Mononuclear cell (primary cell): ENCODE results near the gene MAD1L1. TPM values are rescaled to one million over a fixed set of nuclear protein-coding genes. Genes with fewer than 3 reads are reported as not detected.

Experiments
- H3K27me3 ChIP-seq: 2 replicates; pipeline ENCODE4 v1.6.0; 2011; ENCODE audit warnings: low read length, control low read depth; ENCODE audit not compliant: insufficient read depth
- H3K4me1 ChIP-seq: 2 replicates; pipeline ENCODE4 v1.5.1; 2011; ENCODE audit warnings: mild to moderate bottlenecking, low read length, control low read depth; ENCODE audit not compliant: insufficient read depth
- H3K4me3 ChIP-seq: 2 replicates; pipeline ENCODE4 v1.5.1; 2011; ENCODE audit warnings: mild to moderate bottlenecking, low read length, moderate library complexity
- H3K9me3 ChIP-seq: 2 replicates; pipeline ENCODE4 v1.5.1; 2011; ENCODE audit warnings: low read depth, mild to moderate bottlenecking, control low read depth, low read length
- total RNA-seq: library from RNA; depleted of rRNA; stranded (reverse); fragments of >200 nt; gene quantifications from one replicate; pipeline ENCODE4 v1.2.3, GENCODE V29; 2012

The MAD1L1 gene
- total RNA-seq, 1 donor, result 74.2 TPM

DNA sequence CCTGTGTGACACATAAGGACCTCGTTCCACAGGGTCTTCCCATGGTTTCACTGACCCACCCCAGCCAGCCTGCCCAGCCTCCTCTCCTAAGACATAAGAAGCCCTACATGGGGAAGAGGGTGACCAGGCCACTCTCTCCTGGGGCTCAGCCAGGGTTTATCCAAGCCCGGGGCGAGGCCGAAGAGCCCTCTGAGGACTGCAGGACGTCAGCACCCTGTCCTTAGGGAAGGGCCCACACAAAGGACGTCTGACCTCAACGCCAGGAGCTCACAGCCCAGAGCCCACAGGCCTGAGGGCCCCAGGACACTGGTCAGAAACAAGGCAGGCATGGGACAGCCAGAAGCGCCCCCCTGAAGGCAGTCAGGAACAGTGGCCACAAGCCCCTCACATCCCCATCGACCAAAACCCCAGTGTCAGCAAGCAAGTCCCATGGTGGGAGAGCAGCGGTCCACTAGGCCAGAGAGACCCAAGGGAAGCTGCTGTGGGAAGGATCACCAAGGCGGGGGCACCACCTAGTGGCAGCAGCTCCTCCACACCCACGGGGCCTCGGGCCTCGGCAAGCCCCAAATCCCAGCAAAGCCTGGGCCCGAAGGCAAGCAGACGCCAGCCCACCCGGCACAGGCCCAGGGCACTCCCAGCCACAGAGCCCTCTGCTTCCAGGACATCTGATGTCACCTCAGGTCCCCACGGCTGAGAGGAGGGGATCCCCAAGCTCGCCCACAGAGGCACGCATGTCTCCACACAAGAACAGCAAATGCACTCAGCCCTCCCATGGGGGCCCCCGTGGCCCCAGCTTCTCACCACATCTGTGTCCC lies 23.4 kb downstream of the MAD1L1 start:
- Histone ChIP-seq H3K4me3 (no peak overlapping the region), H3K27me3 (no peaks in the 10 kb centered on the region), H3K9me3 (no peaks in the 10 kb centered on the region)

DNA sequence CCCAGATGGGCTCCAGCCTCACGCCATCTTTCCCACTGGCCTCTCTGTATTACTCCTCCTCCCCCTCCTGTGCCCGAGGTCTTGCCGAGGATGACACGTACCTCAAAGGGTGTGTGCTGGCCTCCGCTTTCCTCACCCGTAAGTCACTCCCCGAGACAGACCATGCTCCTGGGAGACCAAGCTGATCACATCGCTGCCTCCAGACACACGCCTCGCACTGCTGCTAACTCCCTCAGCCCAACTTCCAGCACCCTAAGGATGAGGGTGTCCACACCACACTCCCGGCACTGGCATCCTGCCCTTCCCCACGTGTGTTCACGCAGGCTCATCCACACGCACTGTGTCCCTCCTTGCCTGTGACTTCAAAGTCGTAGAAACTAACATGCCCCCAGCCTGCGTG lies 24.0 kb downstream of the MAD1L1 start:
- H3K4me3 ChIP-seq, result no peak overlapping the region
- no peaks in the 10 kb centered on the region for H3K4me1 ChIP-seq

More for the DNA sequence above, 23.4 kb downstream of the MAD1L1 start:
- no peaks in the 10 kb centered on the region for H3K4me1 ChIP-seq

DNA sequence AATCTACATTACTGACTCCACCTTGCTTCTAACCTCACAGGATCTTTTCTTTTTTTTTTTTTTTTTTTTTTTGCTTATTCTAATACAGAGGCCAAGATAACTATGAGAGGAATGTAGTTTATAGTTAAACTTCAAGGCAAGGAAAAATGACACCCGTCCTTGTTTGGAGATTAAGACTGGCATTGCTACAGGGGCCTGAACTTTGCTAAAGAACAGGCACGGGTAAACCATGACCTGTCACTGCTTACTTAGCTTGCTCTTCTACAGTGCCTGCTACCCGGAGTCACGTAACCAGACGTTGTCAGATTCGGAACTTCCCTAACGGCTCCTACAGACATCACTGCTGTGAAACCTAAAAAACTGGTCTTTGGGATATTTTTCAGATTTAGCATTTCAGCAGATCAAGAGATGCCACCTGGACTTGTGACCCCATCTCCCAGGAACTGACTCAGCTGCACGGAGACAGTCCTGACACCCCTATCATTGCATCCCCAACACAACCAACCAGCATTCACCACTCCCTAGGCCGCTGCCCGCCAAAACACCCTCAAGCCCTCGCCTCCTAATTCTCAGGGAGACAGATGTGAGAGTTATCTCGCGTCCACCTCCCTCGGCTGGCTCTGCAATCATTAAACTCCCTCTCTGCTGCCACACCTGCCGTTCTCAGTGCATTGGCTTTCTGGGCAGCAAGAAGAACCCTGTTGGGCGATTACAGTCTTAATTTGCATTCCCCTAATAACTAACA lies 27.5 kb downstream of the MAD1L1 start:
- Histone ChIP-seq H3K27me3 (no peaks in the 10 kb centered on the region), H3K9me3 (no peaks in the 10 kb centered on the region)

More for the DNA sequence above, 24.0 kb downstream of the MAD1L1 start:
- H3K27me3 ChIP-seq, result no peaks in the 10 kb centered on the region
- no peaks in the 10 kb centered on the region for H3K9me3 ChIP-seq

DNA sequence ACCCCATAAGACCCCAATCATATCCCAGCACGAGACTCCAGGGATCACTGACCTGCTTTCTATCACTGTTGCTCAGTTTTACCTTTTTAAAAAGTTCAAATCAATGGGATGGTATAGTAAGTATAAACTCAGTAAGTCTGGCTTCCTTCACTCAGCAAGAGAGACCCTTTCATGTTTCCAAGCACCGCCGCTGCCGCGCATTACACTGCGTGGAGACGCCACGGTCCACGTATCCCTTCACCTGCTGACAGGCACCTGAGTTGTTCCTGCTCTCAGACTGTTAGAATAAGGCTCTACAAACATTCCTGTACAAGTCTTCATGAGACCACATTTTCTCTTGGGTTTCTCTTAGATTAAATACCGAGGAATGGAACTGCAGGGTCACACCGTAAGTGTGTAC lies 28.3 kb downstream of the MAD1L1 start:
- H3K9me3 ChIP-seq, result no peaks in the 10 kb centered on the region
- no peaks in the 10 kb centered on the region for H3K27me3 ChIP-seq
- H3K4me3 ChIP-seq, result no peak overlapping the region
- no peaks in the 10 kb centered on the region for H3K4me1 ChIP-seq

More for the DNA sequence above, 27.5 kb downstream of the MAD1L1 start:
- Histone ChIP-seq H3K4me1 (no peaks in the 10 kb centered on the region), H3K4me3 (no peak overlapping the region)

DNA sequence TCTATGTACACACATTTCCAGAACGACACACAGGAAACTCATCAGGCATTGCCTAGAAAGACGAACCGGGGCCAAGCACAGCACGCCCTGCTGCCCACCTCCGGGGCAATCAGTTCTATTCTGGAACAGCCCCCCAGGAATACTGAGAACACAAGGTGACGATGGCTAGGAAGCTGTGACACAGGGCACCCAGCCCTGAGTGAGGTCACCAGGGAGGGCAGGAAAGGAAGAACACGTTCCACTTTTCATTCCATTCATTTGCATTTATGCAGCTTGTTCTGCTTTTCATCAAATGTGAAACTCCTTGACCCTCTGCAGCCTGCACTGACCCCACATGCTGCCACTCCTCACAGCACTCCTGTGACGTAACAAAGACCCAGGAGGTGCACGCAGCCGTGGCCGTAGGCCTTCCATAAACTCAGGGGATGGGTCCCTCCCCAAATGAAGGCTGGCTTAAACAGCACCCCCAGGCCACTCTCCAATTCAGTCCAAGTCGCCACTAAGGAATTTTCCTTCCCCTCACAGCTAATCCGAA lies 28.9 kb downstream of the MAD1L1 start:
- Histone ChIP-seq H3K9me3 (no peaks in the 10 kb centered on the region), H3K4me1 (no peaks in the 10 kb centered on the region), H3K4me3 (no peak overlapping the region), H3K27me3 (no peaks in the 10 kb centered on the region)

DNA sequence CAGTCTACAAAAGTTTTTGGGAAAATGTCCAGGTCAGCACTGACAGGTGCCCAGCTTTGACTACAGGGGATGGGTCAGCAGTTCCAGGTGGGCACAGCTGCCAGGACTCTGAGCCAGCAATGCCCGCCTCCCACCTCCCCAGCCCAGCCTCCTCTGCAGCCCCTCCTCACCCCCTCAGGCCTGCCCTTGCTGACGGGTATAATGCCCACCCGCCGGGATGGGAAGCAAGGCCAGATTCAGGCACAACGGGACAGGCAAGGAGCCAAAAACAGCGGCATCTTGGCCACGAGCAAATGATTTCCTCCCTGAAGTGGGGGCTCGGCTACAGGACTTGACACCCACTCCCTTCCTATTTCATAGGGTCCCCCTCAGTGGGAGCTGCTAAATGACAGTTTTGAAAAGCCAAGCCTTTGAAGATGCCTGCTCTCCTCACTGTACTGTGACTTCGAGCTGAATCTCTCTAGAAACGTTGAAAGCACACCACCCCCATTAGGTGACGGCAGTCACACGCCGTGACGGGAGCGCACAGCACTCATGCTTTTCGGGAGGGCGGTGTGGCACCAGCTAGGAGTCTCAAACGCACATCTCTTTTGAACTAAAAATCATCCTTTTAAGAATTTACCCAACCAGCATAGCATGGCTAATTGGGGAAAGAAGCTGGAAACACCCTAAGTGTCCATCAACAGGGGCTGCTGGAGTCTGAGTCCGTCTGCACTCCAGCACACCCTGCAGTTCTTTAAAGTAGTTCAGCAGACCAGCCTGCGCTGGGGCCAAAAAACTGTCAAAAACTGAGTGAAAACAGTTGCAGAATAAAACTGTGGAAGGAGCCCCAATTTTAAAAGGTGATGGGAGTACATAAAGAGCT lies 29.6 kb downstream of the MAD1L1 start:
- no peaks in the 10 kb centered on the region for H3K9me3 ChIP-seq
- no peak overlapping the region for H3K4me3 ChIP-seq
- no peaks in the 10 kb centered on the region for H3K27me3 ChIP-seq
- no peaks in the 10 kb centered on the region for H3K4me1 ChIP-seq

DNA sequence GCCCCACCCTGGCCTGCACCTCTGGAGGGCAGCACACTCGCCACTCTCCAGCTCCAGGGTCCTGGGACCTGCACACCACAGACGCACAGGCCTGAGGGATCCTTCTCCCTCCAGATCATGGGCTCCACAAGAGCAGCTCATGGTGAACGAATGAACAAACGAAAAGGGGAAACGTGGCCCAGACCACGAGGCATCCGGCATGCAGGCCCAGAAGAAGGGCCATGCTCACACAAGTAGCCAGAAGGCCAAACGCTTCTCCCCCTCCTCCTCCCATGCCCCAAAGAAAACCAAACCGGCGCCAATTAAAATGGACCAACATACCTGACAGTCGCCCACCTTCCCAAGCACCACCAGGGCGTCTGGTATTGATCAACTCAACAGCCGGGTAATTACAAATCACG lies 30.4 kb downstream of the MAD1L1 start:
- no peak overlapping the region for H3K4me3 ChIP-seq
- H3K4me1 ChIP-seq, result no peaks in the 10 kb centered on the region
- H3K9me3 ChIP-seq, result no peaks in the 10 kb centered on the region
- no peaks in the 10 kb centered on the region for H3K27me3 ChIP-seq

DNA sequence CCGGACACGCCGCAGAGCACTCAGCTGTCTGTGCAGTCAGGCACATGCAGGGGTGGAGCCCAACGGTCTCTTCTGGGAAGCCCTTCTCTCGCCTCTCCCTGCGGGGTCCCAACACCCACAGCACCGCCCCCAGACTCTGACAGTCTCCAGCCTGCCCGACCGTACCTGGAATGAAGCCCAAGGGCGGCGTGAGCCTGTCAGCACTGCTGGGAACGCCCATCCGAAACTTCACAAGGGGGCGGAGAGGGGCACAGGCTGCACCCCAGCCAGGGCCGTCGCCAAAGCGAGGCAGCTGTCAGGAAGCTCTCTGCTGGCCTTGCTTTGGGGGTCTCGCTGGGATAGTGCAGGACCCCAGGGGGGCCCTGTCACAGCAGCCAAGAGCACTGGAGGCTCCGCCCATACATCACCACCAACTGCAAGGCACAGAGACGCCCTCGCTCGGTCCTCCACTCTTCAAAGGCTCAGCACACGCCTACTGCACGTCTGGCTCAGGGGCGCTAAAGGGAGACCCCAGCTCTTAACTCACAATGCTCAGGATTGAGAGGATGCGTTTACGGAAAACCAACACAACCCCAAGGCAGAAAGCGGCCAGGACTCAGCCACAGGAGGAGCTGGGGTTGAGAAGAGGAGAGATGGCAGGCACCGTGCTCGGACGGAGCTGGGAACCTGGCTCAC lies 30.9 kb downstream of the MAD1L1 start:
- no peaks in the 10 kb centered on the region for H3K9me3 ChIP-seq
- no peak overlapping the region for H3K4me3 ChIP-seq
- no peaks in the 10 kb centered on the region for H3K4me1 ChIP-seq
- H3K27me3 ChIP-seq, result no peaks in the 10 kb centered on the region

DNA sequence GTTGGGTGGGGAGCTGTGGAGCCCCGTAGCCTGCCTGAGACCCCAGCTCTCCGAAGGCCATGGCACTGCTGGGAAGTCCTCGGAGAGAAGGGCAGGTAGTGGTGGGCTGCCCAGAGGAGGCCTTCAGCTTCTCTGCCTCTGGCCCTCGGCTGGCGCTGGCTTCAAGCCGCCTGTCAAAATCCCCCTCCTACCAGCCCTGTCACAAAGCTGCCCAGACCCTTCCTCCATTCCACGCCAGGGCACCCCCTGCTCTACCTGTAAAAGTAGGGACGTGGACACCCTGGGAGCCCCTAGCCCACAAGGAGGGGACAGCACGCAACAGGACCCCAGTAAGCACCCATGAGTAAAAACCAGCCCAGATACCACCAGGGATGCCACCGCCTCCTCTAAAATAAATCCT lies 31.6 kb downstream of the MAD1L1 start:
- H3K27me3 ChIP-seq, result no peaks in the 10 kb centered on the region
- no peak overlapping the region for H3K4me3 ChIP-seq
- no peaks in the 10 kb centered on the region for H3K4me1 ChIP-seq
- H3K9me3 ChIP-seq, result no peaks in the 10 kb centered on the region

DNA sequence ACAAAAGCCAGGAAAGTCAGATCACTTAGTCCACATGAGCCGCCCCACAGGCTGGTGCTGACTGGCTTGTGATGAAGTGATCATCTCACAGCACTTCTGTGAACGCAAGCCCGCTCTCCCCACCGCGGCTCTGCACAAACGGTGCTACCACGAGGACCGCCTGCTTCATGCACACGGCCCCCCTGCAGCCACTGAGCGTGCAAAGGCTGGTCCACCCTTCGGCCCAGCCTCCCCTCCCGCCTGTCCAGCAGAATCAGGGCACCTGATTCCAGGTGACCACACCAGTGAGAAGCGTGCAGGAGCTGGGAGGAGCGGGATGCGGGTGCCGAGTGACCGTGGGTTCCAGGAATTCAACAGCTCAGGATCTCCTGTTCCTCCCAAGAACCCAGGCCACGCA lies 32.2 kb downstream of the MAD1L1 start:
- H3K9me3 ChIP-seq, result no peaks in the 10 kb centered on the region

DNA sequence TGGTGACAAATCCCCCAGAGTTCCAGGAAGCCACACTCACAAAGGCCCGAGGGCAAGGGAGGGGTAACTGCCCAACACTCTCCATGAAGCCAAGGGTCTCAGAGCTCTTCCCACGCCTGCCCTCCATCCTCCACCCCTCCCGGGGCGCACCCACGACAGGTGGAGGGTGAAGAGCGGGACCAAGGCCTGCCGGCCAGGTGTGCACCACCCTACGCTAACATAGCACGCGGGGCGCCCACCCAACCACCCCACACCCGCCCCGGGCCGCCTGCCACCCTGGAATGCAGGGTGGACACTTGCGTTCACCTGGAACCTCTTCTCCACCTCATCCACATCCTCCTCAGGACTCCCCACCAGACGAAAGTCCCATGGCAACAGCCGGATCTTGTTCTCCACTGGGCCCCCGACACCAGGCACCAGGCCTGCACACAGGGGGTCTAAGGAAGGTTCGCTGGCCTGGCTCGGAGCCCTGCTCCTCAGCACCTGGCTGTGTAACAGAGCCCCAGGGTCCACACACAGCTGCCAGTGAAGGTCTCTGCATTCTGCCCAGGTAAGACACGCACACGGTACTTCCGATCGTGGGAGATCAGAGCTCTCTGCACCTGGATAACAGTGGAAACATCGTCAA lies 32.7 kb downstream of the MAD1L1 start:
- no peaks in the 10 kb centered on the region for H3K9me3 ChIP-seq
- no peaks in the 10 kb centered on the region for H3K27me3 ChIP-seq
- no peaks in the 10 kb centered on the region for H3K4me1 ChIP-seq
- no peak overlapping the region for H3K4me3 ChIP-seq

More for the DNA sequence above, 32.2 kb downstream of the MAD1L1 start:
- Histone ChIP-seq H3K4me3 (no peak overlapping the region), H3K27me3 (no peaks in the 10 kb centered on the region), H3K4me1 (no peaks in the 10 kb centered on the region)

DNA sequence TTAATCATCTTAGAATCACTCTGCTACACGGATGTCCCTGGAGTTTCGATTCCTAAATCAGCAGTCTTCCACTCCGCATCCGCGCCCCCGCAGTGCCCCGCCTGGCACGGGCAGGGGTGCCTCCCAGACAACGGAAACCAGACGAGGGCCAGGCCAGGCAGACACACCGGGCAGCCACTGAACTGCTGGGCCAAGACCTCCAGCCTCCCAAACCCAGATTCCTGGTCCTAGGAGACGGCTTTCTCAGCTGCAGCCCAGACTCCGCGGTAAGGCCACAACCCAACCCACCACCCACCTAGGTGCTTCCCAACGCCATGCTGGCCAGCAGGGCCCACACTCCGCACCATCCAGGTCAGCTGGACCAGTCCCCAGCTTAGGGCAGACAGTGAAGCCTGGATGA lies 33.2 kb downstream of the MAD1L1 start:
- Histone ChIP-seq H3K4me3 (no peak overlapping the region), H3K27me3 (no peaks in the 10 kb centered on the region), H3K4me1 (no peaks in the 10 kb centered on the region), H3K9me3 (no peaks in the 10 kb centered on the region)

DNA sequence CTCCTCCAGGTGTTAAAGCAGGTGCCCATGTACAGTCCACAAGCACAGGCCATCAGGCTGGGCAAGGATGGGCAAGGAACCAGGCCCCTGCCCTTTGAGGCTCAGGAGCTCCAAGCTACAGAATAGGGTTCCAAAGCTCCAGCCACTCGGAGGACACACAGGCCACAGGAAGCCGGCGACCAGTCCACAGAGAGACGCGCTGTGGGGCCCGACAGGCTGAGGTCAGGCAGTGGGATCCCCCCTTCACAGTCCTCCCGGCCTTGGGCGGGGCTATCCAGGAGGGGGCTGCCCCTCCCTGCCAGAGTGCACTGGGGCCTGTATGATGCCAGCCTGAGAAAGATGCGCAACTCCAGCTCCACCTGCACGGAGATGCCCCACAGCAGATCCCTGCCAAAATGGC lies 34.0 kb downstream of the MAD1L1 start:
- no peaks in the 10 kb centered on the region for H3K4me1 ChIP-seq
- H3K9me3 ChIP-seq, result no peaks in the 10 kb centered on the region
- no peaks in the 10 kb centered on the region for H3K27me3 ChIP-seq
- no peak overlapping the region for H3K4me3 ChIP-seq

DNA sequence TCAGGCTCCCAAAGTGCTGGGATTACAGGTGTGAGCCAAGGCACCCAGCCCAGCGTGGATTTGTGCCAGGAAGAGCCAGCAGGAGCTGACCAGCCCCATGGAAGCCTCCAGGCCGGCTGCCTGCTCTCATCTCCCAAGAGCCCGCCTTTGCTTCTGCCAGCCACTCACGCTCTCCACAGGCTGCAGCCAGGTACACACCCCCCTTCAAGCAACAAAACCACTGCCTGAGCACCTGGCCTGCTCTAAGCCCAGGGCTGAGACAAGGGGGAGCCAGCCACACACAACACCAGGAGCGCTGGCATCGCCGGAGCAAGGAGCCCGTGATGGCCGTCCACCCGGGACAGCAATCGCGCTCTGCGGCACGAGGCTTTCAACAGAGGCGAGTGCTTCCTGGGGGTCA lies 34.5 kb downstream of the MAD1L1 start:
- H3K9me3 ChIP-seq, result no peaks in the 10 kb centered on the region
- H3K4me1 ChIP-seq, result no peaks in the 10 kb centered on the region
- no peaks in the 10 kb centered on the region for H3K27me3 ChIP-seq
- no peak overlapping the region for H3K4me3 ChIP-seq
